RWPE1 (cell line): Measurements from ENCODE around the gene LIMS2.

Source experiments
- CTCF ChIA-PET: fragments of 350-600 bp; sonication (Branson Sonifier 250); formaldehyde crosslinking; extraction: SDS; loops from one replicate; lab custom pipeline; 2021; lab: Yijun Ruan, JAX
- POLR2A ChIA-PET: fragments of 400-600 bp; formaldehyde crosslinking; extraction: SDS; loops from one replicate; lab custom pipeline; 2020; ENCODE audit warnings: antibody characterized with exemption; ENCODE audit not compliant: low non-redundant PET; lab: Yijun Ruan, JAX
- DNase-seq: peaks from one replicate; pipeline ENCODE4 v3.0.0; 2012; ENCODE audit warnings: low spot score
- H3K27ac ChIP-seq: fragments of 450-650 bp; 2 replicates; pipeline ENCODE4 v1.5.1; 2017
- CTCF ChIP-seq: fragments of 450-650 bp; conservative IDR thresholded peaks from 2 replicates; pipeline ENCODE4 v1.5.1; 2017; ENCODE audit warnings: low read depth, mild to moderate bottlenecking

The LIMS2 gene

GRCh38 chr2:127614731-127615130, 60.6 kb downstream of the LIMS2 start:
- ChIA-PET CTCF (no interaction called here), POLR2A (no interaction called here)
- TF ChIP-seq CTCF: no peak
- H3K27ac ChIP-seq: no peak overlapping the region
- no peak for DNase-seq

GRCh38 chr2:127614246-127614645, 61.1 kb downstream of the LIMS2 start:
- no peak for TF ChIP-seq CTCF
- ChIA-PET POLR2A (no interaction called here), CTCF (interaction anchor here (0.6 kb wide), 1 partner anchor 36 kb away, joined by 4 read pairs; no protein-coding TSS in a partner anchor)
- no peak for DNase-seq
- H3K27ac ChIP-seq: no peak overlapping the region

GRCh38 chr2:127612111-127612822, 63.1 kb downstream of the LIMS2 start:
- DNase-seq: no peak
- TF ChIP-seq CTCF: no peak
- no peak overlapping the region for H3K27ac ChIP-seq
- ChIA-PET CTCF (no interaction called here), POLR2A (no interaction called here)

GRCh38 chr2:127611076-127611925, 64.0 kb downstream of the LIMS2 start:
- no peak for DNase-seq
- no peak for TF ChIP-seq CTCF
- POLR2A ChIA-PET: no interaction called here

GRCh38 chr2:127610561-127610960, 64.8 kb downstream of the LIMS2 start:
- no peak for TF ChIP-seq CTCF
- ChIA-PET CTCF (interaction anchor here (1.4 to 1.5 kb wide), 2 partner anchors 19 to 39 kb away, joined by 3 to 5 read pairs; no protein-coding TSS in a partner anchor), POLR2A (no interaction called here)
- H3K27ac ChIP-seq: no peak overlapping the region
- DNase-seq: no peak

More at GRCh38 chr2:127611076-127611925, 64.0 kb downstream of the LIMS2 start:
- no peak overlapping the region for H3K27ac ChIP-seq
- CTCF ChIA-PET: interaction anchor here (1.4 to 1.5 kb wide), 2 partner anchors 20 to 39 kb away, joined by 3 to 5 read pairs; no protein-coding TSS in a partner anchor

- H3K27ac ChIP-seq: no peak overlapping the region
- TF ChIP-seq CTCF: no peak
- ChIA-PET CTCF (interaction anchor here (1.4 to 1.5 kb wide), 2 partner anchors 19 to 40 kb away, joined by 3 to 5 read pairs; no protein-coding TSS in a partner anchor), POLR2A (no interaction called here)
- DNase-seq: no peak
These were observed 65.5 kb downstream of the LIMS2 start for GRCh38 chr2:127609818-127610217.
